ENCODE data around the gene GSTA3. TPM values are rescaled to one million over a fixed set of nuclear protein-coding genes. Genes with fewer than 3 reads are reported as not detected.

The GSTA3 gene
- total RNA-seq, 1 experiment from 2014 or later: not detected

GRCh38 chr6:52937908-52938307, 28.4 kb upstream of the GSTA3 start:
- H3K9me3 Mint-ChIP-seq (ENCODE audit: unreplicated experiment): no peaks in the 10 kb centered on the region
- peak overlapping the region; percentile 68 for H3K27ac Mint-ChIP-seq (ENCODE audit: low read depth, unreplicated experiment)

GRCh38 chr6:52933778-52934177, 24.3 kb upstream of the GSTA3 start:
- H3K27me3 Mint-ChIP-seq (ENCODE audit: insufficient read depth, unreplicated experiment): no peaks in the 10 kb centered on the region
- no peak for TF ChIP-seq CTCF (IDR thresholded peaks at IDR 0.05; ENCODE audit: unreplicated experiment)
- H3K27ac Mint-ChIP-seq (ENCODE audit: low read depth, unreplicated experiment): no peak overlapping the region
- intact Hi-C loops (cut with micrococcal nuclease): no loop called here
- H3K36me3 Mint-ChIP-seq (ENCODE audit: insufficient read depth, unreplicated experiment): no peaks in the 10 kb centered on the region
- CTCF ChIA-PET: interaction anchor here (0.7 kb wide), 1 partner anchor 13 kb away, joined by 3 read pairs; no protein-coding TSS in a partner anchor
- BruUV-seq (replicated peaks): no TSS peak
- POLR2A ChIA-PET: interaction anchor here (1.0 kb wide), 1 partner anchor 9 kb away, joined by 3 read pairs; no protein-coding TSS in a partner anchor
- H3K4me1 Mint-ChIP-seq (ENCODE audit: insufficient read depth, unreplicated experiment): peaks cover 19% of the 10 kb centered on the region
- DNase-seq (ENCODE audit: unreplicated experiment): no peak
- no peak overlapping the region for H3K4me3 Mint-ChIP-seq (ENCODE audit: unreplicated experiment)
- no peaks in the 10 kb centered on the region for H3K9me3 Mint-ChIP-seq (ENCODE audit: unreplicated experiment)

More at GRCh38 chr6:52937908-52938307, 28.4 kb upstream of the GSTA3 start:
- TF ChIP-seq CTCF (IDR thresholded peaks at IDR 0.05; ENCODE audit: unreplicated experiment): no peak
- DNase-seq (ENCODE audit: unreplicated experiment): peak; percentile 53
- intact Hi-C loops (cut with micrococcal nuclease): no loop called here
- POLR2A ChIA-PET: no interaction called here
- H3K36me3 Mint-ChIP-seq (ENCODE audit: insufficient read depth, unreplicated experiment): no peaks in the 10 kb centered on the region
- H3K4me3 Mint-ChIP-seq (ENCODE audit: unreplicated experiment): no peak overlapping the region
- H3K27me3 Mint-ChIP-seq (ENCODE audit: insufficient read depth, unreplicated experiment): no peaks in the 10 kb centered on the region
- peaks cover 8% of the 10 kb centered on the region for H3K4me1 Mint-ChIP-seq (ENCODE audit: insufficient read depth, unreplicated experiment)
- CTCF ChIA-PET: interaction anchor here (0.7 kb wide), 1 partner anchor 218 kb away, joined by 3 read pairs; no protein-coding TSS in a partner anchor
- BruUV-seq (replicated peaks): no TSS peak

- H3K4me1 Mint-ChIP-seq (ENCODE audit: insufficient read depth, unreplicated experiment): peaks cover 12% of the 10 kb centered on the region
- no peak overlapping the region for H3K27ac Mint-ChIP-seq (ENCODE audit: low read depth, unreplicated experiment)
- ChIA-PET CTCF (interaction anchor here (0.8 to 1.2 kb wide), 4 partner anchors 10 to 63 kb away, joined by 3 to 4 read pairs (median 3); no protein-coding TSS in a partner anchor), POLR2A (interaction anchor here (0.6 to 2.0 kb wide), 8 partner anchors 9 to 136 kb away, joined by 3 to 6 read pairs (median 4); partner anchors contain the start of gene GSTA4)
- no peak overlapping the region for H3K4me3 Mint-ChIP-seq (ENCODE audit: unreplicated experiment)
- BruUV-seq (replicated peaks): no TSS peak
- TF ChIP-seq CTCF (IDR thresholded peaks at IDR 0.05; ENCODE audit: unreplicated experiment): no peak
- DNase-seq (ENCODE audit: unreplicated experiment): no peak
- no peaks in the 10 kb centered on the region for H3K36me3 Mint-ChIP-seq (ENCODE audit: insufficient read depth, unreplicated experiment)
- H3K9me3 Mint-ChIP-seq (ENCODE audit: unreplicated experiment): no peaks in the 10 kb centered on the region
- intact Hi-C loops (cut with micrococcal nuclease): no loop called here
- no peaks in the 10 kb centered on the region for H3K27me3 Mint-ChIP-seq (ENCODE audit: insufficient read depth, unreplicated experiment)
These were observed 21.9 kb upstream of the GSTA3 start for GRCh38 chr6:52931351-52931750.

- intact Hi-C loops (cut with micrococcal nuclease): no loop called here
- POLR2A ChIA-PET: interaction anchor here (1.3 to 4.5 kb wide), 4 partner anchors 10 to 137 kb away, joined by 4 to 28 read pairs (median 9); partner anchors contain the start of gene GSTA4
- peak overlapping the region; percentile 1 for H3K4me3 Mint-ChIP-seq (ENCODE audit: unreplicated experiment)
These were observed 20.0 kb upstream of the GSTA3 start for GRCh38 chr6:52929321-52930164.

More at GRCh38 chr6:52929321-52930164, 20.0 kb upstream of the GSTA3 start:
- CTCF ChIA-PET: interaction anchor here (1.2 kb wide), 1 partner anchor 27 kb away, joined by 4 read pairs; no protein-coding TSS in a partner anchor
- BruUV-seq (replicated peaks): no TSS peak
- no peak for TF ChIP-seq CTCF (IDR thresholded peaks at IDR 0.05; ENCODE audit: unreplicated experiment)
- H3K4me1 Mint-ChIP-seq (ENCODE audit: insufficient read depth, unreplicated experiment): peaks cover 12% of the 10 kb centered on the region
- no peaks in the 10 kb centered on the region for H3K27me3 Mint-ChIP-seq (ENCODE audit: insufficient read depth, unreplicated experiment)
- peak overlapping the region; percentile 28 for H3K27ac Mint-ChIP-seq (ENCODE audit: low read depth, unreplicated experiment)
- H3K9me3 Mint-ChIP-seq (ENCODE audit: unreplicated experiment): no peaks in the 10 kb centered on the region
- DNase-seq (ENCODE audit: unreplicated experiment): peak; percentile 93
- H3K36me3 Mint-ChIP-seq (ENCODE audit: insufficient read depth, unreplicated experiment): no peaks in the 10 kb centered on the region
